HUES64 (cell line): ENCODE measurements around the gene UNC13B.

Source experiments
- H3K27ac ChIP-seq: 2 replicates; pipeline ENCODE4 v1.7.0; 2013; ENCODE audit warnings: low read depth, low read length, inconsistent platforms
- H3K27me3 ChIP-seq: 2 replicates; pipeline ENCODE4 v1.6.1; 2013; ENCODE audit warnings: mild to moderate bottlenecking, low read length; ENCODE audit not compliant: insufficient read depth
- H3K36me3 ChIP-seq: 2 replicates; pipeline ENCODE4 v1.6.1; 2013; ENCODE audit warnings: mild to moderate bottlenecking, low read length; ENCODE audit not compliant: insufficient read depth
- H3K4me1 ChIP-seq: 2 replicates; pipeline ENCODE4 v1.6.1; 2013; ENCODE audit warnings: mild to moderate bottlenecking, low read length, moderate library complexity; ENCODE audit not compliant: insufficient read depth
- H3K4me3 ChIP-seq: 2 replicates; pipeline ENCODE4 v1.5.1; 2013; ENCODE audit warnings: mild to moderate bottlenecking, low read length, moderate library complexity
- H3K9ac ChIP-seq: 2 replicates; pipeline ENCODE4 v1.6.1; 2013; ENCODE audit warnings: mild to moderate bottlenecking, low read depth, low read length
- H3K9me3 ChIP-seq: 2 replicates; pipeline ENCODE4 v1.6.1; 2013; ENCODE audit warnings: low read depth, low read length; ENCODE audit not compliant: insufficient read depth
- WGBS: fragments of 150-250, 120-280 bp; methylation state at CpG from one replicate; pipeline ENCODE4 v1.1.7; 2013; ENCODE audit warnings: missing lambda C conversion rate; 5-methylcytosine and 5-hydroxymethylcytosine counted together

The UNC13B gene

GRCh38 chr9:35338561-35339274 lies 176.9 kb downstream of the UNC13B start:
- H3K27me3 ChIP-seq = no peaks in the 10 kb centered on the region
- H3K36me3 ChIP-seq = no peaks in the 10 kb centered on the region
- no peak overlapping the region for H3K9ac ChIP-seq
- no peaks in the 10 kb centered on the region for H3K9me3 ChIP-seq
- no peak overlapping the region for H3K27ac ChIP-seq
- H3K4me3 ChIP-seq = no peak overlapping the region
- WGBS = 94% methylated on average over 6 of the region's 6 CpGs
- H3K4me1 ChIP-seq = peaks cover 6% of the 10 kb centered on the region

GRCh38 chr9:35340046-35340445 lies 178.2 kb downstream of the UNC13B start:
- Histone ChIP-seq H3K27ac (no peak overlapping the region), H3K9me3 (no peaks in the 10 kb centered on the region), H3K36me3 (no peaks in the 10 kb centered on the region), H3K4me1 (peaks cover 6% of the 10 kb centered on the region), H3K27me3 (no peaks in the 10 kb centered on the region), H3K9ac (no peak overlapping the region), H3K4me3 (no peak overlapping the region)
- WGBS = 100% methylated on average over 1 of the region's 1 CpG

GRCh38 chr9:35341021-35341420 lies 179.2 kb downstream of the UNC13B start:
- H3K9ac ChIP-seq = no peak overlapping the region
- H3K27ac ChIP-seq = no peak overlapping the region
- peaks cover 6% of the 10 kb centered on the region for H3K4me1 ChIP-seq
- no peaks in the 10 kb centered on the region for H3K9me3 ChIP-seq
- H3K4me3 ChIP-seq = no peak overlapping the region
- no peaks in the 10 kb centered on the region for H3K27me3 ChIP-seq
- 100% methylated on average over 1 of the region's 2 CpGs for WGBS
- no peaks in the 10 kb centered on the region for H3K36me3 ChIP-seq

- Histone ChIP-seq H3K4me3 (no peak overlapping the region), H3K36me3 (no peaks in the 10 kb centered on the region), H3K9ac (no peak overlapping the region), H3K4me1 (peaks cover 6% of the 10 kb centered on the region), H3K27me3 (no peaks in the 10 kb centered on the region), H3K27ac (no peak overlapping the region), H3K9me3 (no peaks in the 10 kb centered on the region)
- 46% methylated on average over 5 of the region's 5 CpGs for WGBS
Observed at GRCh38 chr9:35341585-35341984, 179.8 kb downstream of the UNC13B start.

- no peaks in the 10 kb centered on the region for H3K9me3 ChIP-seq
- no peaks in the 10 kb centered on the region for H3K36me3 ChIP-seq
- WGBS = 91% methylated on average over 4 of the region's 4 CpGs
- H3K27me3 ChIP-seq = no peaks in the 10 kb centered on the region
- H3K27ac ChIP-seq = no peak overlapping the region
- no peak overlapping the region for H3K9ac ChIP-seq
- no peak overlapping the region for H3K4me3 ChIP-seq
- H3K4me1 ChIP-seq = peaks cover 6% of the 10 kb centered on the region
Observed at GRCh38 chr9:35342221-35342958, 180.6 kb downstream of the UNC13B start.

GRCh38 chr9:35348109-35348508 lies 186.3 kb downstream of the UNC13B start:
- no peak overlapping the region for H3K9ac ChIP-seq
- no peaks in the 10 kb centered on the region for H3K4me1 ChIP-seq
- no peak overlapping the region for H3K4me3 ChIP-seq
- H3K27ac ChIP-seq = no peak overlapping the region
- H3K27me3 ChIP-seq = no peaks in the 10 kb centered on the region
- WGBS = 96% methylated on average over 4 of the region's 5 CpGs
- H3K9me3 ChIP-seq = no peaks in the 10 kb centered on the region
- H3K36me3 ChIP-seq = no peaks in the 10 kb centered on the region

GRCh38 chr9:35349287-35349990 lies 187.6 kb downstream of the UNC13B start:
- no peak overlapping the region for H3K27ac ChIP-seq
- no peak overlapping the region for H3K9ac ChIP-seq
- H3K9me3 ChIP-seq = no peaks in the 10 kb centered on the region
- no peak overlapping the region for H3K4me3 ChIP-seq
- no peaks in the 10 kb centered on the region for H3K27me3 ChIP-seq
- 90% methylated on average over 3 of the region's 3 CpGs for WGBS
- no peaks in the 10 kb centered on the region for H3K36me3 ChIP-seq
- H3K4me1 ChIP-seq = no peaks in the 10 kb centered on the region

- Histone ChIP-seq H3K27ac (no peak overlapping the region), H3K4me3 (no peak overlapping the region), H3K9me3 (no peaks in the 10 kb centered on the region), H3K36me3 (no peaks in the 10 kb centered on the region), H3K9ac (no peak overlapping the region), H3K27me3 (no peaks in the 10 kb centered on the region), H3K4me1 (no peaks in the 10 kb centered on the region)
- 100% methylated on average over 1 of the region's 1 CpG for WGBS
Observed at GRCh38 chr9:35350212-35350611, 188.4 kb downstream of the UNC13B start.

GRCh38 chr9:35350827-35351549 lies 189.2 kb downstream of the UNC13B start:
- no peaks in the 10 kb centered on the region for H3K4me1 ChIP-seq
- H3K9ac ChIP-seq = no peak overlapping the region
- no peaks in the 10 kb centered on the region for H3K27me3 ChIP-seq
- WGBS = 85% methylated on average over 3 of the region's 3 CpGs
- no peak overlapping the region for H3K4me3 ChIP-seq
- H3K27ac ChIP-seq = no peak overlapping the region
- H3K36me3 ChIP-seq = no peaks in the 10 kb centered on the region
- no peaks in the 10 kb centered on the region for H3K9me3 ChIP-seq

GRCh38 chr9:35353731-35354365 lies 192.0 kb downstream of the UNC13B start:
- H3K4me1 ChIP-seq = no peaks in the 10 kb centered on the region
- H3K36me3 ChIP-seq = no peaks in the 10 kb centered on the region
- H3K9me3 ChIP-seq = no peaks in the 10 kb centered on the region
- no peaks in the 10 kb centered on the region for H3K27me3 ChIP-seq
- H3K27ac ChIP-seq = no peak overlapping the region
- no peak overlapping the region for H3K9ac ChIP-seq
- no peak overlapping the region for H3K4me3 ChIP-seq
- 90% methylated on average over 3 of the region's 3 CpGs for WGBS
